HG02678 (cell line): Measurements from ENCODE around the gene PLEKHF1.

Source experiments
- ATAC-seq: cut with Tn5 transposase; IDR thresholded peaks from one replicate; pipeline ENCODE4 v1.9.1; 2021; ENCODE audit warnings: mild to moderate bottlenecking, moderate library complexity; ENCODE audit not compliant: unreplicated experiment

Gene PLEKHF1

DNA sequence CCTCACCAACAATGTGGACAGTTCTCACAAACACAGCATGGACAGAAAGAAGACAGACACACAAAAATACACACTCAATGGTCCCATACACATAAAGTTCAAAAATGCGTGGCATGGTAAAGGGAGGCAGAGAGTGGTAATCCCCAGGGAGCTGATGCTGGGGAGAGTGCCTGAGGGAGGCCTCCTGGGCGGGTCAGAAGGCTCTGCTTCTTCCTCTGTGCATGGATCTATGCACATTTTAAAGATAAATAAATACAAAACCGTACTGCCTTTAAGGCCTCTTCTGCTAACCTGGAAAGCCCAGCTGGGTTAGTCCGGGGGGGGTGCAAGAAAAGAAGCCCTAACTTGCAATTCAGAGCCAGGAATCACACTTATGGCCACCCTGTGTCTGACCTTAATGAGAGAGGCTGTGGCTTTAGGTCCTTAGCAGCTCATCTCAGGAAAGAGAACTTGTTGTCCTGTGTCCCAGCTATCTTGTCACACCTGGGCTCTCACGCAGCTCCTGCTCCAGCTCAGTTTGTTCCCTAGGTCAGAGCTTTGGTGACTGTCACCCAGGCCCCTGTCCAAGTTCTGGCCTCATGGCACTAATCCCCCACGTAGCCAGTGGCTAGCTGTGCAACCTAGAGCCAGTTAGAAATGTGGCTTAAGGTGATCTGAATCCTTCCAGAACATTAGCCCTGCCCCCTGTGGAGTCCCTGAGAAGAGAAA is 30.7 kb upstream of the PLEKHF1 start:
- no peak for ATAC-seq

DNA sequence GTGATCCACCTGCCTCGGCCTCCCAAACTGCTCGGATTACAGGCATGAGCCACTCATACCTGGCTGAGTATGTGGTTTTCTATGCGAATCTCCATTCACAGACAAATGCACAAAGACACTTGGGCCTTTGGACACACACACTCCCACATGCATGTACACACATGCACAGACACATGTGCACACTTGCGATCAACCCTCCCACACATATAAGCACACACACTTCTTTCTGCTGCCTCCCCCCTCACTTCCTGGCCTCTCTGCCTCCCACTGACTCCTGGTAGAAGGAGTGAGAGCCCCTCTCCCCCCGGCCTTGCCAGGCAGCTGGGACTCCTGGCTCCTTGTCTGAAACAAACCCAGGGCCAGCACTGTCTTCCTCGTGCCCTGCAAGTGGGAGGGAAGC is 29.3 kb upstream of the PLEKHF1 start:
- ATAC-seq: no peak

- ATAC-seq: no peak
Measured at GRCh38 chr19:29636553-29637360, 28.5 kb upstream of the PLEKHF1 start.

- ATAC-seq: no peak
Measured at GRCh38 chr19:29639086-29639485, 26.2 kb upstream of the PLEKHF1 start.

DNA sequence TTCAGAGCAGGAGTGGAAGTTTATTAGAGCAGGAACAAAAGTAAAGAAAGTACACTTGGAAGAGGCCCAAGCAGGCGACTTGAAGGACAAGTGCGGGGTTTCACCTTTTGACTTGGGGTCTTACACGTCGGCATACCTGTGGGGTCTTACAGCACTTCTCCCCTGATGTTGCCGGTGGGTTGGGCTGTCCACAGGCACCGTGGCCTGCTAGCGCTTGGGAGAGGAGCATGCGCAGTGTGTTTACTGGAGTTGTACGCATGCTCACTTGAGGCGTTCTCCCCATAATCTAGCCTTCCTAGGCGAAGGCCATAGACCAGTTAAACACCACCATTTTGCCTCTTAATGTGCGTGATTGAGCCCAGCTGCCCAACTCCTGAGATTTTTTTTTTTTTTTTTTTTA is 25.0 kb upstream of the PLEKHF1 start:
- no peak for ATAC-seq

DNA sequence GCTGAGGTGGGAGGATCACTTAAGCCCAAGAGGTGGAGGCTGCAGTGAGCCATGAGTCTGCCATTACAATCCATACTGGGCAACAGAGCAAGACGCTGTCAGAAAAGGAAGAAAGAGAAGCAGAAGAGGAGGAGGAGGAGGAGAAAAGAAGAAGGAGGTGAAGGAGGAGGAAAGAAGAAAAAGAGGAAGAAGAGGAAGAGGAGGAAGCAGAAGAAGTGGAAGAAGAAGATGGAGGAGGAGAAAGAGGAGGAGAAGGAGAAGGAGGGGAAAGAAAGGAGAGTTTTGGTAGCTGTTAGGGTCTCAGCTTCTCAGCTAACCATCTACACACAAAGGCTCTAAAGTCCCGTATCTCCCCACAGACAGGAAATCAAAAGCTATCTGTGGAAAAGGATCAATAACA is 23.7 kb upstream of the PLEKHF1 start:
- ATAC-seq: no peak

DNA sequence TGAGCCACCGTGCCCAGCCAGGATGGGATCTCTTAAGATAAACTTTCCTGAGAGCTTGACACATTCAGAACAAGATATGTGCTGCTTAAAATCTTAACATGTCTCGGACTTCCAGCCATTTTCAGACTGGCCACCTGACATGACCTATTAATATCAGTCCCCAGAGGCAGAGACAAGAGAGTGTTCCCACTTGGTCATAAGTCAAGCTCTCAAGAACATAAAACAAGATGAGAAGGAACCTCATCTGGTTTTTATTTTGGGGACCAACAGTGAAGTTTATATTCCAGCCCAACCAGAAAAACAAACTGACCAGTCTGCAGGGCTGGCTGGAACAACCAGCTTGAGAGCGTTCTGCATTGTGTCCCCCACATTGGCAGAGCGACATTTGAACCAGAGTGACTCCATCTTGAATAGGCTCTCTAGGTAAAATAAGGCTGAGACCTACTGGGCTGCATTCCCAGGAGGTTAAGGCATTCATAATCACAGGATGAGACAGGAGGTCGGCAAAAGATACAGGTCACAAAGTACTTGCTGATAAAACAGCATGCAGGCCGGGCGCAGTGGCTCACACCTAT is 21.8 kb upstream of the PLEKHF1 start:
- ATAC-seq: no peak

DNA sequence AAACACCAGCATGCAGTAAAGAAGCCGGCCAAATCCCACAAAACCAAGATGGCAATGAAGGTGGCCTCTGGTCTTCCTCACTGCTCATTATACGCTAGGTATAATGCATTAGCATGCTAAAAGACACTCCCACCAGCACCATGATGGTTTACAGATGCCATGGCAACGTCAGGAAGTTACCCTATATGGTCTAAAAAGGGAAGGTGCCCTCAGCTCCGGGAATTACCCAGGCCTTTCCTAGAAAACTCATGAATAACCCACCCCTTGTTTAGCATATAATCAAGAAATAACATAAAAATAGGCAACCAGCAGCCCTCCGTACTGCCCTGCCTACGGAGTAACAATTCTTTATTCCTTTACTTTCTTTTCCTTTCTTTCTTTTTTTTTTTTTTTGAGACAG is 21.1 kb upstream of the PLEKHF1 start:
- no peak for ATAC-seq

DNA sequence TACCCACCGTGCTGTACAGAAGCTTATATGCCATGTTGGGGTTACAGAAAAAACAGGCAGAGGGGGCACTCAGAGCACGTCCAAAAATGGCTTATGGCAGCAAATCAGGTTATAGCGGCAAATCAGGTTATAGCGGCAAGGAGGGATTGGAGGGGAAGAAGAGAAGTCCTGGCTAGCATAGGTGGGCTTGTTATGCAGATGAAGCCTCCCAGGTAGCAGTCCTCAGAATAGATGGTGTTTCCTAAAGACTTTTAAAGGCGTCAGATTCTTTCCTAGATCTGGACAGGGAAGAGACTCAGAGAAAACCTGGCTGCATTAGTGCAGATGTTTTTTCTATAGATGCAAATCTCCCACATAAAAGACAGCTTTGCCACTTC is 19.8 kb upstream of the PLEKHF1 start:
- no peak for ATAC-seq

GRCh38 chr19:29645911-29646310 is 19.4 kb upstream of the PLEKHF1 start:
- ATAC-seq: no peak

DNA sequence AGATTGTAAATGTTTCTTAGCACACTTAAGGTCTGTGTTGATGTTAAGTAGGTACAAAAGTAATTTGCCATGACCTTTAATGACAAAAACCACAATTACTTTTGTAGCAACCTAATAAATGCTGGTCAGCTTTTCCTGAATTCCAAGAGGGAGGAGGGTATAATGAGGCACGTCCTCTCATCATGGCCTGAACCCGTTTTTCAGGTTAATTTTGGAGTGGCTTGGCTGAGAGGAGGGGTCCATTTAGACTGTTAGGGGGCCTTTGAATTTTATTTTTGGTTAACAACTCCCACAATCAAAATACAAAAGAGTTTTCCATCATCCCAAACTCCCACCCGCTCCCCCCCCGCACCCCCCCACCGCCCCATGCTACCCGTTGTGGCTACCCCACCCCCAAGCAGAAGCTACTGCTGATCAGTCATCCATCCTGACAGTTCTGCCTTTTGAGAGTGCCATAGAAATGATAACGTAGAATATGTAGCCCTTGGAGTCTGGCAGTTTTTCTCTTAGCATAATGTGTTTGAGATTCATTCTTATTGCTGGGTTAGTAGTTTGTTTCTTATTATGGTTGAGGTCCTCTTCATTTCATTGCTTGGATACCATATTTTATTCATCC is 14.4 kb upstream of the PLEKHF1 start:
- ATAC-seq: no peak

DNA sequence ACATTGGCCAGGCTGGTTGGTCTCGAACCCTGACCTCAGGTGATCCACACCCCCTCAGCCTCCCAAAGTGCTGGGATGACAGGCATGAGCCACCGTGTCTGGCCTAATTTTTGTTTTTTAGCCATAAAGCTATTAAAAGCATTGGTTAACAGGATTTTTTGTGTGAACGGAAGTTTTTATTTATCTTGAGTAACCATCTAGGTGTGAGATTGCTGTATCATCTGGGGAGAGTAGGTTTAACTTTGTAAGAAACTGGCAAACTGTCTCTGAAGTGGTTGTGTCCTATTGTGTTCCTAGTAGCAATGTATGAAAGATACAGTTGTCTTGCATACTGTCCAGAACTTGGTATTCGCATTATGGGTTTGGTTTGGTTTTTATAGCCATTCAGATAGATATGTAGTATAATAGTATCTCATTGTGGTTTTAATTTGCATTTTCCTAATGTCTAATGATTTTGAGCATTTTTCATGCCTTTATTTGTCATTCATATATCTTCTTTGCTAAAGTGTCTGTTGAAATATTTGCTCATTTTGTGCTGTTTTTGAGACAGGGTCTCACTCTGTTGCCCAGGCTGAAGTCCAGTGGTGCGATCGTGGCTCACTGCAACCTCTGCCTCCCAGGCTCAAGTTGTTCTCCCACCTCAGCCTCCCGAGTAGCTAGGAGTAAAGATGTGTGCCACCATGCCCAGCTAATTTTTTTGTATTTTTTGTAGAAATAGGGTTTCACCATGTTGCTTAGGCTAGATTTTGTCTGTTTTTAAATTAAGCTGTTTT is 13.5 kb upstream of the PLEKHF1 start:
- no peak for ATAC-seq

DNA sequence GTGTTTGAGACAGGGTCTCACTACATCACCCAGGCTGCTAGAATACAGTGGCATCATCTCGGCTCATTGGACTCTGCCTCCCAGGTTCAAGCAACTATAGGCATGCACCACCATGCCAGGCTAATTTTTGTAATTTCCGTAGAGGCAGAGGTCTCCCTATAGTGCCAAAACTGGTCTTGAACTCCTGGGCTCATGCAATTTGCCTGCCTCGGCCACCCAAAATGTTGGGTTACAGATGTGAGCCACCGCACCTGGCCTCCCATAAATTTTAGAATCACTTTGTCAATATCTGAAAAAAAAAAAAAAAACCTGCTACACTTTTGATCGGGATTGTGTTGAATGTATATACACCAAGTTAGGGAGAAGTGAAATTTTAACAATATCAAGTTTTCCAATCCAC is 11.9 kb upstream of the PLEKHF1 start:
- ATAC-seq: no peak

DNA sequence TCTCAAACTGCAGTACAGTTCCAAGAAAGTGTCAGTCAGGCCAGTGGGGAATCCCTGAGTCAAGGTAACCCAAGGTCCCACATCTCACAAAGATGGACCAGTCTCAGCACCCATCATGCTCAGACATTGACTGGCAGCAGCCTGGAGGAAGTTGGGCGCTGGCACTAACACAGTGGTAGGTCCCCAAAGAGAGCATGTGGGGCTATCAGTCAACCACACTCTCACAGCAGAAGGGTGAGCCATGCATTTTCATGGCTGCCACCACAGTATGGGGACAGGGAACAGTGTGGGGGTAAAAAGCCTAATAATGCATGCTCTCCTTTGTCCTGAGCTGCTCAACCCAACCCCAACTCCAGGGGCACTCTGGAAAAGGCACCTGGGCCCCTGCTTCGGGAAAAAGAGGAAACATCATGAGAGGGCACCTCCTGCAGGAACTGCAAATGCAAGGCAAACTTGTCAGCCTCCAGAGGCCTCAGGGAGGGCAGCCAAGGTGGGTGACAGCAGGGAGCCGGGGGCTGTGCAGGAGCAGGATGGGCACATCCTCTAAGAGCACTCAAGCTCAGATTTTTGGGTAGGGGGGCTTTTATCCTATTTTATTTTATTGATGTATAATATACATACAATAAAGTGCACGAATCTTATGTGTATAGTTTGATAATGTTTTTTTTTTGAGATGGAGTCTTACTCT is 9.5 kb upstream of the PLEKHF1 start:
- ATAC-seq: no peak

GRCh38 chr19:29658221-29658991 is 6.9 kb upstream of the PLEKHF1 start:
- no peak for ATAC-seq

- no peak for ATAC-seq
Measured at GRCh38 chr19:29660835-29661234, 4.4 kb upstream of the PLEKHF1 start.

GRCh38 chr19:29662278-29662603 is 3.0 kb upstream of the PLEKHF1 start:
- ATAC-seq: no peak

DNA sequence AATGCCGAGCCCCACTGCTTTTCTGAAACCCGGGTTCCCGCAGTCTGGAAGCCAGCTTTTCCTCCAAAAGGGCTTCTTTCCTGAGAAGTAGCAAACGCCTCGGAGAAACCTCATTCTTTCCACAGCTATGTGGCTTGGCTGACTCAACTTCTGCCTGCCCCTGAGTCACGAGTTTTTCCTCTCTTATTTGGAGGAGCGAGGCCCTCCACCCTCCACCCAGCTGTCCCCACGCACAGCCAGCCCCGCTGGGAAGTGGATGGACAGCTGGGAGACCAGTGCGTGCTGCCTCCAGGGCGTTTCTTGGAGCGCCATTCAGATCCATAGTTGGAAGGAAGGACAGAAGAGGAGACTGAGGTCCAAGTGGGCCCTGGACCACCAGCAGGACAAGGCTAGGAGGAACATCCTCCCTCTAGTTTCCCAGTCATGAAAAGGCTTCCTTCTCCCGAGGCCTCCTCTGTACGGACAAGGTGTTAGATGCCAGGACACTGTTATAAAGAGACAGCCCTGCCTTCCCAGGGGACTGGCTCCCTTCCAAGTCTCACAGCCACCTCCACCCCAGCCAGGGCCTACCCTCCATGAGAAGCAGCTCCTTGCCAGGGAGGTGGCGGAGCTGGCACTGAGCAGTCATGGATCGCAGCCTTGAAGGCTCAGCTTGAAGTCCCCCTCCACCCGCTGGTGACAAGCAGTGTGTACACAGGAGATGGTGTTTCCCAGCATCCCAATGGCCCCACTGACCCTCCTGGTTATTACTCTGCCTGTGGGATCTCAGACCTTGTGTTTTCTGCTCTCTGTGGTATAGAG is 2.5 kb upstream of the PLEKHF1 start:
- no peak for ATAC-seq
